ENCODE results near the gene CCDC183.
"Not testable (repeated sequence)": the region's sequence is repeated elsewhere in the genome, so short reads cannot be mapped to it uniquely, and the experiment has no call there.

The CCDC183 gene

GRCh38 chr9:136760834-136761544, 35.1 kb upstream of the CCDC183 start:
- not testable (repeated sequence) for DNase-seq (ENCODE audit: low read depth in 3 of 3)

GRCh38 chr9:136761545-136761981, 34.6 kb upstream of the CCDC183 start:
- DNase-seq (ENCODE audit: low read depth in 3 of 3): no peak

- DNase-seq (ENCODE audit: low read depth in 3 of 3): no peak
Measured at GRCh38 chr9:136762221-136762691, 33.9 kb upstream of the CCDC183 start.

- DNase-seq (ENCODE audit: low read depth in 3 of 3): peak in 2 of 3 experiments; percentile 19 to 22
Measured at GRCh38 chr9:136762915-136763648, 33.1 kb upstream of the CCDC183 start.

- no peak for DNase-seq (ENCODE audit: low read depth in 3 of 3)
Measured at GRCh38 chr9:136763649-136764035, 32.5 kb upstream of the CCDC183 start.

- DNase-seq (ENCODE audit: low read depth in 3 of 3): no peak
Measured at GRCh38 chr9:136764301-136764891, 31.7 kb upstream of the CCDC183 start, which contains the start of gene LCN15. LCN15 (minus strand) TSS chr9:136764518; CDS start chr9:136764488, 30 bp downstream.

- DNase-seq (ENCODE audit: low read depth in 3 of 3): no peak
Measured at GRCh38 chr9:136765041-136765440, 31.1 kb upstream of the CCDC183 start.

- DNase-seq (ENCODE audit: low read depth in 3 of 3): not testable (repeated sequence)
Measured at GRCh38 chr9:136765745-136766409, 30.3 kb upstream of the CCDC183 start.

- not testable (repeated sequence) for DNase-seq (ENCODE audit: low read depth in 3 of 3)
Measured at GRCh38 chr9:136766410-136767120, 29.6 kb upstream of the CCDC183 start.

GRCh38 chr9:136769710-136770191, 26.4 kb upstream of the CCDC183 start:
- DNase-seq (ENCODE audit: low read depth in 3 of 3): no peak

GRCh38 chr9:136771907-136772415, 24.2 kb upstream of the CCDC183 start:
- no peak for DNase-seq (ENCODE audit: low read depth in 3 of 3)

- no peak for DNase-seq (ENCODE audit: low read depth in 3 of 3)
Measured at GRCh38 chr9:136773386-136774044, 22.6 kb upstream of the CCDC183 start.

- DNase-seq (ENCODE audit: low read depth in 3 of 3): no peak
Measured at GRCh38 chr9:136774416-136775045, 21.6 kb upstream of the CCDC183 start.

- no peak for DNase-seq (ENCODE audit: low read depth in 3 of 3)
Measured at GRCh38 chr9:136775191-136775590, 20.9 kb upstream of the CCDC183 start.

- DNase-seq (ENCODE audit: low read depth in 3 of 3): no peak
Measured at GRCh38 chr9:136776947-136777346, 19.2 kb upstream of the CCDC183 start.

- no peak for DNase-seq (ENCODE audit: low read depth in 3 of 3)
Measured at GRCh38 chr9:136777359-136777758, 18.8 kb upstream of the CCDC183 start.

GRCh38 chr9:136779808-136780207, 16.3 kb upstream of the CCDC183 start:
- DNase-seq (ENCODE audit: low read depth in 3 of 3): no peak

GRCh38 chr9:136782452-136782851, 13.7 kb upstream of the CCDC183 start:
- DNase-seq (ENCODE audit: low read depth in 3 of 3): no peak

- DNase-seq (ENCODE audit: low read depth in 3 of 3): no peak
Measured at GRCh38 chr9:136784249-136784996, 11.7 kb upstream of the CCDC183 start.
